Natural killer cell (primary cell): Measurements from ENCODE around the gene CCSAP. TPM values are rescaled to one million over a fixed set of nuclear protein-coding genes. Genes with fewer than 3 reads are reported as not detected.

Source experiments
- ATAC-seq, 3 donors: fragments of 150-1000 bp in 2 of 3; fragments of 200-7000 bp in 1 of 3; cut with Tn5 transposase; 1 replicate in 1 of 3; 2 replicates in 2 of 3; pipeline ENCODE4 v1.10.0; 2021; ENCODE audit warnings: mild to moderate bottlenecking in 2 of 3, moderate library complexity in 2 of 3
- DNase-seq, 2 donors: peaks; one replicate each; pipeline versions ENCODE4 v3.0.0 to v3.0.0-alpha.2; 2013 to 2021; ENCODE audit warnings: mixed read lengths in 1 of 2
- H3K27ac ChIP-seq: one replicate; pipeline ENCODE4 v1.5.1; 2013; ENCODE audit warnings: mild to moderate bottlenecking, low read length
- H3K27me3 ChIP-seq: one replicate; pipeline ENCODE4 v1.6.1; 2013; ENCODE audit warnings: low read length; ENCODE audit not compliant: control insufficient read depth, insufficient read depth
- H3K36me3 ChIP-seq: one replicate; pipeline ENCODE4 v1.6.1; 2013; ENCODE audit warnings: low read length; ENCODE audit not compliant: control insufficient read depth, insufficient read depth
- H3K4me1 ChIP-seq: one replicate; pipeline ENCODE4 v1.6.1; 2013; ENCODE audit warnings: low read length; ENCODE audit not compliant: control insufficient read depth, insufficient read depth
- H3K4me3 ChIP-seq: one replicate; pipeline ENCODE4 v1.5.1; 2013; ENCODE audit warnings: low read length
- H3K9me3 ChIP-seq: one replicate; pipeline ENCODE4 v1.6.1; 2013; ENCODE audit warnings: low read length; ENCODE audit not compliant: control insufficient read depth, insufficient read depth
- H3K27ac Mint-ChIP-seq, 2 donors: one replicate each; pipeline ENCODE4 v1.8.0; 2022; ENCODE audit warnings: mild to moderate bottlenecking in 2 of 2, mixed read lengths in 2 of 2, moderate library complexity in 1 of 2
- H3K27me3 Mint-ChIP-seq, 2 donors: one replicate each; pipeline ENCODE4 v1.8.0; 2022; ENCODE audit warnings: low read depth in 2 of 2, mixed read lengths in 2 of 2
- H3K36me3 Mint-ChIP-seq: one replicate; pipeline ENCODE4 v1.8.0; 2022; ENCODE audit warnings: mixed read lengths
- H3K4me1 Mint-ChIP-seq, 2 donors: one replicate each; pipeline ENCODE4 v1.8.0; 2022; ENCODE audit warnings: mixed read lengths in 2 of 2
- H3K4me3 Mint-ChIP-seq: one replicate; pipeline ENCODE4 v1.8.0; 2022; ENCODE audit warnings: mild to moderate bottlenecking, moderate library complexity, mixed read lengths
- H3K9me3 Mint-ChIP-seq, 2 donors: one replicate each; pipeline ENCODE4 v1.8.0; 2022; ENCODE audit warnings: mixed read lengths in 2 of 2
- WGBS: methylation state at CpG from one replicate; pipeline ENCODE4 v1.1.7; 2013; ENCODE audit warnings: missing lambda C conversion rate; ENCODE audit not compliant: insufficient coverage; 5-methylcytosine and 5-hydroxymethylcytosine counted together
- intact Hi-C: fragments of 100-400 bp; cut with micrococcal nuclease; formaldehyde crosslinking; loops from one replicate; pipeline ENCODE4 v1.14.2; 2022
- total RNA-seq, 4 donors: library from RNA; stranded (reverse); fragments of 120-200 nt in 1 of 4; gene quantifications; one replicate each; pipeline versions ENCODE4 v1.2.3 to v1.2.4, GENCODE V29; 2013 to 2022
- TF ChIP-seq, protein P1 (sequence below): fragments of 200-600 bp; IDR thresholded peaks from one replicate; pipeline ENCODE4 v1.8.0; 2022; ENCODE audit warnings: antibody characterized with exemption

The CCSAP gene
- total RNA-seq, 3 donors from 2014 or later (not counting 1 experiment from before 2014, with no cell fraction given): 6.8 to 14.0 (median 10.2) TPM

DNA sequence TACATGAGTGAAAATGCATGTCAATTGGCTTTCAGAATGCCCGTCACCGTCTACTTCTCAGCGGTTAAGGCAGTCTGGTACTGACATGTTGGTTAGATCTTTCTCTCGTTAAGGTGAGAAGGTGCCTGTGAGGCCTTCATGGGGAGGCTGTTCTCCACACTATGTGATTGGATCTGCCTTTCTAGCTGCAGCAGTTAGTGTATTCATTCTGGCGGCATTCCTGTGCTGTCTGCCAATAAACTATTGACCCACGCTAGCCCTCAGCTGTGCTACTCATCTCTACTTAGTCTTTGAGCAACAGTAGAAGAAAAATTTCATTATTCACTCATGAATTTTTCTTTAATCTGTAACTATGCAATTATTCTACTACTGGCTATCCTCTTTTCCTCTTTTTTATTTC lies 32.0 kb downstream of the CCSAP start:
- Histone ChIP-seq H3K36me3 (peaks cover 17% of the 10 kb centered on the region), H3K4me1 (no peaks in the 10 kb centered on the region), H3K27ac (no peak overlapping the region), H3K9me3 (no peaks in the 10 kb centered on the region), H3K4me3 (no peak overlapping the region), H3K27me3 (no peaks in the 10 kb centered on the region)
- Mint-ChIP-seq H3K27me3 (no peaks in the 10 kb centered on the region), H3K9me3 (no peaks in the 10 kb centered on the region), H3K27ac (no peak overlapping the region), H3K4me3 (no peak overlapping the region), H3K36me3 (peaks cover 6% of the 10 kb centered on the region), H3K4me1 (peaks cover 4% of the 10 kb centered on the region in 2 donors)
- intact Hi-C loops: no loop called here
- ATAC-seq: no peak
- WGBS: 98% methylated on average over 6 of the region's 6 CpGs
- TF ChIP-seq, protein P1, sequence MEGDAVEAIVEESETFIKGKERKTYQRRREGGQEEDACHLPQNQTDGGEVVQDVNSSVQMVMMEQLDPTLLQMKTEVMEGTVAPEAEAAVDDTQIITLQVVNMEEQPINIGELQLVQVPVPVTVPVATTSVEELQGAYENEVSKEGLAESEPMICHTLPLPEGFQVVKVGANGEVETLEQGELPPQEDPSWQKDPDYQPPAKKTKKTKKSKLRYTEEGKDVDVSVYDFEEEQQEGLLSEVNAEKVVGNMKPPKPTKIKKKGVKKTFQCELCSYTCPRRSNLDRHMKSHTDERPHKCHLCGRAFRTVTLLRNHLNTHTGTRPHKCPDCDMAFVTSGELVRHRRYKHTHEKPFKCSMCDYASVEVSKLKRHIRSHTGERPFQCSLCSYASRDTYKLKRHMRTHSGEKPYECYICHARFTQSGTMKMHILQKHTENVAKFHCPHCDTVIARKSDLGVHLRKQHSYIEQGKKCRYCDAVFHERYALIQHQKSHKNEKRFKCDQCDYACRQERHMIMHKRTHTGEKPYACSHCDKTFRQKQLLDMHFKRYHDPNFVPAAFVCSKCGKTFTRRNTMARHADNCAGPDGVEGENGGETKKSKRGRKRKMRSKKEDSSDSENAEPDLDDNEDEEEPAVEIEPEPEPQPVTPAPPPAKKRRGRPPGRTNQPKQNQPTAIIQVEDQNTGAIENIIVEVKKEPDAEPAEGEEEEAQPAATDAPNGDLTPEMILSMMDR: no peak
- no peak for DNase-seq

DNA sequence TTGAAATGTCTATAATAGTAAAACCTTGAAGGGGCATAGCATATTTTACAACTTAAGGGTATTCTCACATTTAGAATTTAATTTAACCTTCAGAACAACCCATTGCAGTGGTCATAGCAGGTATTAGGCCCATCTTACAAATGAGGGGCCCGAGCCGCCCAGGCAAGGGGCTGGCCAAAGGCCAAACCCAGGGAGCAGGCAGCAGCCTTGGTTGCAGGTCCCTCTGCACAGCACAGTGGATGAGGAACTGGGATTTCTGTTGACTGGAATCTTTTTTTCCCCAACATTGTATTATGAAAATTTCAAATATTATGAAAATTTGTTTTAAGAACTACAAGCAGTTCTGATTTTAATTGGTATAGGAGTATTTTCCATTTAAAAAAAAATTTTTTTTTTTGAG lies 33.2 kb downstream of the CCSAP start:
- peaks cover 4% of the 10 kb centered on the region in 2 donors for H3K4me1 Mint-ChIP-seq

DNA sequence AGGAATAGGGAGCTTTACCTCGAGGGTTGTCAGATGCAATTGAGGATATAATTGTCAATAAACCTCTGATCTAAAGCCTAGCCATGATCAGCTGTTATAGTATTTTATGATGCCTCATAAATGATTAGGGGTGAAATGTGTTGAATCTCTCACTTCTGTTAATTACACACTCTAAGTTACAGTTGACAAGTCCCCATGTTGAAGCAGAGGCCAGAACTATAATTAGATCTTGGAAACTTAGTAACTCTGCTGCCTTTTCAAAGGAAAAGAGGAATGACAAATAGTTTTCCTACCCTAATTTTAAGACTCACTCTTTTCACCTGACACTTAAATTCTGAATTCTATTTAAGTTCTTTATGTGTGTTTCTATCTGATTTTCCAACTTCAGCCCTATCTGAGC lies 33.8 kb downstream of the CCSAP start:
- Mint-ChIP-seq H3K36me3 (peaks cover 6% of the 10 kb centered on the region), H3K27me3 (no peaks in the 10 kb centered on the region), H3K4me1 (peaks cover 4% of the 10 kb centered on the region in 2 donors), H3K4me3 (no peak overlapping the region), H3K27ac (no peak overlapping the region), H3K9me3 (no peaks in the 10 kb centered on the region)
- Histone ChIP-seq H3K27ac (no peak overlapping the region), H3K36me3 (peaks cover 26% of the 10 kb centered on the region), H3K27me3 (no peaks in the 10 kb centered on the region), H3K4me3 (no peak overlapping the region), H3K4me1 (no peaks in the 10 kb centered on the region), H3K9me3 (no peaks in the 10 kb centered on the region)
- WGBS: 100% methylated on average over 1 of the region's 1 CpG
- intact Hi-C loops: no loop called here
- no peak for ATAC-seq
- no peak for DNase-seq
- TF ChIP-seq, protein P1: no peak

More for the DNA sequence above, 33.2 kb downstream of the CCSAP start:
- H3K36me3 Mint-ChIP-seq: peaks cover 6% of the 10 kb centered on the region
- H3K27me3 ChIP-seq: no peaks in the 10 kb centered on the region
- no peaks in the 10 kb centered on the region for H3K9me3 ChIP-seq
- H3K4me3 ChIP-seq: no peak overlapping the region
- no peak overlapping the region for H3K4me3 Mint-ChIP-seq
- no peak overlapping the region for H3K27ac ChIP-seq
- H3K36me3 ChIP-seq: peaks cover 22% of the 10 kb centered on the region
- intact Hi-C loops: no loop called here
- no peaks in the 10 kb centered on the region for H3K9me3 Mint-ChIP-seq
- H3K4me1 ChIP-seq: no peaks in the 10 kb centered on the region
- H3K27me3 Mint-ChIP-seq: no peaks in the 10 kb centered on the region
- DNase-seq (no peak), ATAC-seq (no peak)
- TF ChIP-seq, protein P1: no peak
- WGBS: 87% methylated on average over 2 of the region's 2 CpGs
- no peak overlapping the region for H3K27ac Mint-ChIP-seq

DNA sequence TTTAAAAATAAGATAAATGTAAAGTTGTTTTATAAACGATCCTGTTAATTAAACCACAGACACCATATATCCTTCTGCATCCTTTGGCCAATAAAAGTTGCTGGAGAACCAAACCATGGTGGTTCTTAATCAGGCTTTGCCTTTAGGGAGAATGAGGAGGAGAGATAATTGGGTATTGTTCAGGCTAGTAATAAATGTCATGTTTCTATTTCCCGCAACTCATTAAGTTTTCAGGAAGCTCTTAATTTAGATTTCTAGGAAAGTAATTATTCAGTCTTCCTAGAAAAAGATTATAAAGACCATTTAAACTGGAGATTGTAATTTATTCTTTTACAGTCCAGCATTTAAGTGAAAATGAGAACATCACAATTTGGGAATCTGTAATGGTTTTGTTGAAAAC lies 37.5 kb downstream of the CCSAP start:
- TF ChIP-seq, protein P1: no peak
- WGBS: no CpG with 5 or more reads among the region's 2 CpGs
- no peaks in the 10 kb centered on the region for H3K27me3 ChIP-seq
- no peak overlapping the region for H3K4me3 ChIP-seq
- Mint-ChIP-seq H3K4me3 (no peak overlapping the region), H3K36me3 (peaks cover 12% of the 10 kb centered on the region), H3K9me3 (no peaks in the 10 kb centered on the region), H3K27ac (no peak overlapping the region), H3K27me3 (no peaks in the 10 kb centered on the region), H3K4me1 (peaks cover 4% of the 10 kb centered on the region in 2 donors)
- DNase-seq (no peak), ATAC-seq (no peak)
- no peak overlapping the region for H3K27ac ChIP-seq
- H3K36me3 ChIP-seq: peaks cover 37% of the 10 kb centered on the region
- intact Hi-C loops: no loop called here
- no peaks in the 10 kb centered on the region for H3K4me1 ChIP-seq
- H3K9me3 ChIP-seq: no peaks in the 10 kb centered on the region
